CD4-positive, alpha-beta T cell treated with Interleukin-6 for 4 hours (primary cell): ENCODE data around the gene DIAPH1.
"Not testable (repeated sequence)": the region's sequence is repeated elsewhere in the genome, so short reads cannot be mapped to it uniquely, and the experiment has no call there.

Experiments
- DNase-seq: peaks from one replicate; pipeline ENCODE4 v3.0.0-alpha.2; 2020; ENCODE audit warnings: mixed read lengths

The DIAPH1 gene

GRCh38 chr5:141639357-141640050 is 20.7 kb upstream of the DIAPH1 start:
- no peak for DNase-seq

DNA sequence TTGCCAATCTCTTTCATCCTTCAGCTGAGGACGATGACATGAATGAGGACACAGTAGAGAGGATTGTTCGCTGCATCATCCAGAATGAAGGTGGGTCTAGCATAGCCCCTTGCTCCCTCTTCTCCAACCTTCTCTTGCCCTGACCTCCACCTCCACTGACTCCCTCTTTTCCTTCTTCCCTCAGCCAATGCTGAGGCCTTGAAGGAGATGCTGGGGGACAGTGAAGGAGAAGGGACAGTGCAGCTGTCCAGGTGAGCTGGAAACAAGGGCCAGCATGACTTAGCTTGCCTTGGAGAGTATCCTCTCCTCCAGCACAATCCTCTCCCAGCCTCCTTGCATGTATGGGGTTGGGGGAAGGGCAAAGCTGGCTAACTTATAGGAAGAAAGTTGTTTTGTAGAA is 20.0 kb upstream of the DIAPH1 start:
- DNase-seq, result no peak

- DNase-seq, result peak; percentile 68
Measured at GRCh38 chr5:141637767-141638419, 19.1 kb upstream of the DIAPH1 start.

GRCh38 chr5:141637123-141637766 is 18.4 kb upstream of the DIAPH1 start:
- peak; percentile 68 for DNase-seq

GRCh38 chr5:141636413-141637122 is 17.8 kb upstream of the DIAPH1 start, which contains the start of the genes HDAC3 and RELL2:
HDAC3 (minus strand) TSS chr5:141636849; CDS start chr5:141636790, 59 bp downstream.
RELL2 (plus strand) TSS chr5:141636997; CDS start chr5:141638226, 1,229 bp downstream.
- peak; percentile 92 for DNase-seq

DNA sequence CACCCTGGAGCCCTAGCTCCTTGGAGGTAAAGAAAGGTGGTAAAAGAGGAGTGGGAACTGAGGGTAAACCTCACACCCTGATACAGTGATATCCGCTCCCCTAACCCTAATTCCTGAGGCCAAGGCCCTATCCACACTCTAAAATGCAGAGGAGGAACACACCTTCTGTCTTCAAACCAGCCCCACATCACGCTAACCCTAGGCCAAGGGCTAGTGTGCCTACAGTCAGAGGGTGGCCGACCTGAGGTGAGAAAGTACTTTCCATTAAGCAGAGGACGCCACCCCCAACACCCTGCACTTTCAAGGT is 17.3 kb upstream of the DIAPH1 start:
- DNase-seq, result no peak

GRCh38 chr5:141635646-141636045 is 16.8 kb upstream of the DIAPH1 start:
- DNase-seq, result no peak

DNA sequence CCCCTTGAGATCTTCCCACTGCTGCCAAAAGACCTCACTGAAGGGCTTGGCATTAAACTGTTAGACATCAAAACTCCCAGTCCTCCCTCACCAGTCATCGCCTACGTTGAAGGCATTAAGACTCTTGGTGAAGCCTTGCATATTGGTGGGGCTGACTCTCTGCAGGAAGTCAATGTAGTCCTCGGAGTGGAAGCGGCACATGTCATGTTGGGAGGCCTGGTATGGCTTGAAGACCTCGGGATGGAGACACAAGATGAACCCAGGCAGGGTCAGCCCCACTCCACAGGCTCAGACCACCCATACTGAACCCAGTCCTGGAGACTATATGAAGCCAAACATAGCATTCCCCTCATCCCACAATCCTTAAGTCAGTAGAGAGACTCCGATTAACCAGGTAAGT is 15.9 kb upstream of the DIAPH1 start:
- no peak for DNase-seq

GRCh38 chr5:141633871-141634561 is 15.2 kb upstream of the DIAPH1 start:
- DNase-seq, result no peak

GRCh38 chr5:141632650-141633049 is 13.8 kb upstream of the DIAPH1 start:
- no peak for DNase-seq

DNA sequence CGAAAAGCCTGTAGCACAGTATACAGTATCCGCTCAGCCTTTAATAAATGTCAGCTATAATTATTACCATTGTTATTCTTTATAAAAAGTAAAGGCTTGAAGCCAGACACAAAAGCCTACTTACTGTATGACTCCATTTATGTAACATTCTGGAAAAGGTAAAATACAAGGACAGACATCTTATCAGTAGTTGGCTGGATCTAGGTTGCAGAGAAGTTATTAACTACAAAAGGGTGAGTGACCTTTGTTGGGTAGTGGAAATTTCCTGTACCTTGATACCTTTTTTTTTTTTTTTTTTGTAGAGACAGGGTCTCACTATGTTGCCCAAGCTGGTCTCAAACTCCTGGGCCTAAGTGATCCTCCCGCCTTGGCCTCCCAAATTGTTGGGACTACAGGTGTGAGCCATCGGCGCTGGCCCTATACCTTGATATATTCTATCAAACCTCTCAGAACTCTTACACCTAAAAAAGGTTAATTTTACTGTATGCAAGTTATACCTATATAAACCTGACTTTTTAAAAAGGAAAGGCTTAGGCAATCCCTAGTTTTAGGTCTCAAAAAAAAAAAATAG is 11.9 kb upstream of the DIAPH1 start:
- no peak for DNase-seq

- DNase-seq, result no peak
Measured at GRCh38 chr5:141628175-141628788, 9.5 kb upstream of the DIAPH1 start.

DNA sequence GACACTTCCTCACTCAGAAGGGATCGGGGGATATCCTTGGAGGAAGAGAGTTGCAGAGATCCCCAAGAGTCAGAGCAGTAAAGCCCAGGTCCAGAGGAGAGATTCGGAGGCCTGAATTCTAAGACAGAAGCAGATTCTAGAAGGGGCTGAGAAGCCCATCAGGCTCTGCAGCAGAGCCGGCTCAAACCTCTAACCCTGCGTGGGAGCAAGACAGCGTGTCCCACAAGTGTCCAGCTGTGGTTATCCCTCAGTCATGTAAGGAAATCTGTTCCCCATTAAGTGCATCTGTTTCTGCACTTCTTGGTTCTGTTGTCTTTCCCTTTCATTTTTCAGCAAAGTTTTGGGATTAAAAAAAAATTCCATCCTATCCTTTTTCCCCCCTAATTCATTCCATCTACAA is 4.8 kb upstream of the DIAPH1 start:
- no peak for DNase-seq

- peak; percentile 26 for DNase-seq
Measured at GRCh38 chr5:141623186-141623585, 4.4 kb upstream of the DIAPH1 start.

GRCh38 chr5:141618030-141618803 is 583 bp downstream of the DIAPH1 start:
- peak; percentile 54 for DNase-seq

- peak; percentile 27 for DNase-seq
Measured at GRCh38 chr5:141617682-141618029, 1.1 kb downstream of the DIAPH1 start.

DNA sequence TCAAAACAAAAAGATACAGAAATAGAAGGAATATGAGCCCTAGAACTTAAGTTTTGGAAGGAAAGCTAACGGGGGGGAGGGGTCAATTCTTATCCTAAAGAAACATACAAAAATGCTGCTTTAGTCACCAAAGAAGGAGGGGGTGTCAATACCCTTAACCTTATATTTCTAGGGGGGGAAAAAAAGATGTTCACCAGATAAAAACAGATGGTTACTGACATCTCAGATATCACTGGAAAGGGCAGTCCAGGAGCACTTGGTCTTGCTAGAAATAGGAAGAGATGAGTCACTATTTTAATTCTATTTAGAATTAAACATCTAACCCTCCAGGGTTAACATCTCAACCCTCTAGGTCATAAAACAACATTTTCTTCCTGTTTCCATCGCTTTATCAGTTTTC is 1.7 kb downstream of the DIAPH1 start:
- no peak for DNase-seq

DNA sequence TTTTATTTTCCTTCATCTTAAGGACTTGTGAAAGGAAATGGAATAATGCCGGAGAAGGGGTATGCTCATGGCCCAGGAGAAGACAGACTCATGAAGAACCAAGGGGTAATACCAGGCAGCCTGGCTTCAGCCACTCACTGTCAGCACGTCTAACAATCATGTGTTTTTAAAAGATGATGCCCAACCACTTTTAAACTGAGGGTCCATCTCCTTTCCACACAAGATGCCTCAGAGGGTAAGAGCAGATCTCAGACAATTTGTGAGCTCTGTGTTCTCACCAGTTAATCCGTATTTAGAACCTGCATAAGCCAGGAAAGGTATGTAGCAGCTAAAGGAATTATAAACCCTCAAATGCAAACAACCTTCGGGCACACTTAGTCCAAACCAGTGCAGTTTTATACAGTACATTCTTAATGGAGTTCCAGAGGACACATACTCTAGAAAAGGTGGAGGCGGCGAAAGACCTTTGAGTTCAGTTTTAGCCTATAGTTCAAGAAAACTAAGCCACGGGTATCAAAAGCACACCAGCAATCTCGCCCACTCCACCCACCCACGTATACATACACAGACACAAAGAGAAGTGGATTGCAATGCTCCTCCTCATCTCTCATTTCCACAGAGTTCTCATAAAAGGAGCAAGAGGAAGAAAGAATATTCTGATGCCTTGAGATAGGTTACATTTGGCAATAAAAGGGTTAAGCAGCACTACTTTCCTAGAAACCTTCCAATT is 2.6 kb downstream of the DIAPH1 start:
- no peak for DNase-seq

DNA sequence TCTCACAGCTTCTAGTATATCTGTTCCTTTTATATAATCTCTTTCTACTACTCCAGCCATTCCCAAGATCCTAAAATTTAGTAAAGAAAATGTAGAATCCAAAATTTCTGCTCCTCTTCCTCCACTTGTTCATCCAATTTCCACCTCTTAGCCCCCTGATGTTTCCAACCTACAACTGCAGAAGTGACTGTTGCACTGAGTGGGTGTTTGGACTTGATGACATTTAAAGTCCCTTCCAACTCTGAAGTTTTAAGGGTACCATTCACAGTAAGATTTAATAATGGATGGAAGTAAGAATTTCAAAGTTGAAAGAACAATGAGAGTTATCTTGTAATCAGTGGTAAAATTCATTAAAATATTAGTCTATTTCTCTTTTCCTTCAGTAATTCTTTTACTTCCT is 5.5 kb downstream of the DIAPH1 start:
- DNase-seq, result no peak

DNA sequence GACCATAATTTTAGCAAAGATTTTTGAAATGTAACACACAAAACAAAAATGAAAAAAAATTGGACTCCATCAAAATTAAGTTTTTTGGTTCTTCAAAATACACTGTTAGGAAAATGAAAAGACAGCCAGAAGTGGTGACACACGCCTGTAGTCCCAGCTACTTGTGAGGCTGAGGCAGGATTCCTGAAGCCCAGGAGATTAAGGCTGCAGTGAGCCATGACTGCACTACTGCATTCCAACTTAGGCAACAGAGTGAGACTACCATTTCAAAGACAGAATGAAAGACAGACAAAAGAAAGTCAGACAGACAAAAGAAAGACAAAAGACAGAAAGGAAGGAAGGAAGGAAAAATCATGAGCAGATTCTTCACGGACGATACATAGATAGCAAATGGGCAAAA is 7.5 kb downstream of the DIAPH1 start:
- DNase-seq, result no peak

DNA sequence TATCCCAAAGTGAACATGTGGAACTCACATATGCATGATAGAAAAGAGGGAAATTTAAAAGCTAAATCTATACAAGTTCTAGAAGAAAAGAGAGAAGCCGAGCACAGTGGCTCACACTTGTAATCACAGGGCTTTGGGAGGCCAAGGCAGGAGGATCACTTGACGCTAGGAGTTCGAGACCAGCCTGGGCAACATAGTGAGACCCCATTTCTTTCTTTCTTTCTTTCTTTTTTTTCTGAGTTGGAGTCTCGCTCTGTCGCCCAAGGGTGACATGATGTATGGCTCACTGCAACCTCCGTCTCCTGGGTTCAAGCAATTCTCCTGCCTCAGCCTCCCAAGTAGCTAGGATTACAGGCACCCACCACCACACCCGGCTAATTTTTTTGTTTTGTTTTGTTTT is 8.9 kb downstream of the DIAPH1 start:
- DNase-seq, result not testable (repeated sequence)
